Measurements from ENCODE around the gene SH3YL1. TPM values are rescaled to one million over a fixed set of nuclear protein-coding genes. Genes with fewer than 3 reads are reported as not detected.

The SH3YL1 gene
- total and polyA plus RNA-seq, 5 experiments from 2014 or later = 38.1 to 92.0 (median 62.8) TPM

Other genes with a start within 250 kb of the SH3YL1 start
- under 1 TPM; 0.16 to 0.91 TPM for gene FAM110C, start 217.5 kb downstream of the SH3YL1 start, total RNA-seq
- under 1 TPM in 1 of 3 donors, not detected in 2; 0.13 TPM for gene FAM110C, start 217.5 kb downstream of the SH3YL1 start, polyA plus RNA-seq
- gene ACP1, start 915 bp upstream of the SH3YL1 start, total RNA-seq = 100 to 1,000 TPM in 1 of 2 experiments, 10 to 100 TPM in 1; 97.0 to 104 TPM
- gene ACP1, start 915 bp upstream of the SH3YL1 start, polyA plus RNA-seq = 100 to 1,000 TPM; 179 to 196 (median 182) TPM
- gene ALKAL2, start 24.1 kb upstream of the SH3YL1 start, total RNA-seq = not detected
- gene ALKAL2, start 24.1 kb upstream of the SH3YL1 start, polyA plus RNA-seq = under 1 TPM in 2 of 3 donors, not detected in 1; 0.24 to 0.54 TPM

Measured in naive thymus-derived CD8-positive, alpha-beta T cell (primary cell).